AG04450 (cell line): Measurements from ENCODE around the gene IL1RAPL1. TPM values are rescaled to one million over a fixed set of nuclear protein-coding genes. Genes with fewer than 3 reads are reported as not detected.

Experiments
- CTCF ChIA-PET: fragments of 300-600, 350-600 bp; formaldehyde crosslinking; extraction: SDS; loops from one replicate; lab custom pipeline; 2022; ENCODE audit warnings: antibody characterized with exemption, inconsistent platforms; lab: Charles Lee
- POLR2A ChIA-PET: fragments of 350-600 bp; formaldehyde crosslinking; extraction: SDS; loops from one replicate; lab custom pipeline; 2021; ENCODE audit warnings: antibody characterized with exemption, inconsistent platforms; lab: Yijun Ruan, JAX
- DNase-seq: peaks from one replicate; pipeline ENCODE4 v3.0.0-alpha.2; 2011; ENCODE audit warnings: low read depth, low spot score
- H3K27ac ChIP-seq: one replicate; pipeline ENCODE4 v1.5.1; 2012; ENCODE audit warnings: low read depth, low read length, control low read depth
- H3K27me3 ChIP-seq: one replicate; pipeline ENCODE4 v1.6.0; 2012; ENCODE audit warnings: low read length; ENCODE audit not compliant: control insufficient read depth, insufficient read depth
- H3K4me3 ChIP-seq: 2 replicates; pipeline ENCODE4 v1.5.1; 2011; ENCODE audit warnings: mild to moderate bottlenecking, low read depth, low read length, control low read depth
- H3K9me3 ChIP-seq: 2 replicates; pipeline ENCODE4 v1.5.1; 2012; ENCODE audit warnings: low read length; ENCODE audit not compliant: control insufficient read depth, insufficient read depth
- CTCF ChIP-seq: IDR thresholded peaks from 2 replicates; pipeline ENCODE4 v1.5.1; 2011; ENCODE audit warnings: low read depth, low read length, control low read depth, inconsistent platforms
- polyA plus RNA-seq: library from polyadenylated mRNA; depleted of rRNA; stranded (reverse); fragments of >200 nt; gene quantifications from 2 replicates; pipeline ENCODE4 v1.2.3, GENCODE V29; 2011

Gene IL1RAPL1
- polyA plus RNA-seq, 1 experiment, result 0.93 TPM

DNA sequence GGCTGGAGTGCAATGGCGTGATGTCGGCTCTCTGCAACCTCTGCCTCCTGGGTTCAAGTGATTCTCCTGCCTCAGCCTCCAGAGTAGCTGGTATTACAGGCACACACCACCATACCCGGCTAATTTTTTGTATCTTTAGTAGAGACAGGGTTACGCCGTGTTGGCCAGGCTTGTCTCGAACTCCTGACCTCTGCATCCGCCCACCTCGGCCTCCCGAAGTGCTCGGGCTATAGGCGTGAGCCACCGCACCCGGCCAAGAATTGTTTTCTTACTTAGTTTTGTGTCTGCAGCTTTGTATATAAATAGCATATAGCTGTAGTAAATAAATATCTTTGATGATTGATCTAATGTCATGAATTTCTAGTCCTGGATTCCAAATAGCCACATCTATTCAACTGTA is 81.1 kb downstream of the IL1RAPL1 start:
- no peak for DNase-seq
- TF ChIP-seq CTCF, result no peak
- Histone ChIP-seq H3K4me3 (no peak overlapping the region), H3K27ac (no peak overlapping the region), H3K27me3 (no peaks in the 10 kb centered on the region), H3K9me3 (no peaks in the 10 kb centered on the region)
- CTCF ChIA-PET, result no interaction called here
- POLR2A ChIA-PET, result no interaction called here

GRCh38 chrX:28668957-28669356 is 81.7 kb downstream of the IL1RAPL1 start:
- ChIA-PET POLR2A (no interaction called here), CTCF (no interaction called here)
- H3K4me3 ChIP-seq, result no peak overlapping the region
- TF ChIP-seq CTCF, result no peak
- H3K27ac ChIP-seq, result no peak overlapping the region
- DNase-seq, result no peak
- H3K27me3 ChIP-seq, result no peaks in the 10 kb centered on the region
- H3K9me3 ChIP-seq, result no peaks in the 10 kb centered on the region

DNA sequence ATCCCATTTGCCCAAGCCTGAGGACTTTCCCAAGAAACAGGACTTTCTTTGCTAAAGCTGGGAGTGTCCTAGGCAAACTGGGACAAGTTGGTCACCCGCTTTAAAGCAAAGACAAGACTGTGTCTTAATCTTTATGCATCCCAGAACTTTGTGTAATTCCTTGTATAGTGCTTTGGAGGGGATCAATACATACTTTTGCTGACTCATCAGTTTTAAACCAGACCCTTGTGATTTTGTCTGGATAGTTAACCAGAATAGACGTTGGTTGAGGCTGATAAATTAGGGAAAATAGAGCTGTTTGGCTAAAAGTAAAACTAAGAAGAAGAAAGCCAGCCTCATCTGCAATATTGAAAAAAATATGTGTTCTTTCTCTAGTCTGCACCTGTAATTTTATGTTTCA is 82.8 kb downstream of the IL1RAPL1 start:
- Histone ChIP-seq H3K9me3 (no peaks in the 10 kb centered on the region), H3K27me3 (no peaks in the 10 kb centered on the region), H3K4me3 (no peak overlapping the region), H3K27ac (no peak overlapping the region)
- no peak for TF ChIP-seq CTCF
- no peak for DNase-seq
- ChIA-PET POLR2A (no interaction called here), CTCF (no interaction called here)

- Histone ChIP-seq H3K9me3 (no peaks in the 10 kb centered on the region), H3K4me3 (no peak overlapping the region), H3K27ac (no peak overlapping the region), H3K27me3 (no peaks in the 10 kb centered on the region)
- TF ChIP-seq CTCF, result no peak
- POLR2A ChIA-PET, result no interaction called here
- DNase-seq, result no peak
- CTCF ChIA-PET, result no interaction called here
Measured at GRCh38 chrX:28675173-28675572, 87.9 kb downstream of the IL1RAPL1 start.

GRCh38 chrX:28693101-28693500 is 105.9 kb downstream of the IL1RAPL1 start:
- H3K9me3 ChIP-seq, result no peaks in the 10 kb centered on the region
- H3K27me3 ChIP-seq, result no peaks in the 10 kb centered on the region
- ChIA-PET POLR2A (no interaction called here), CTCF (no interaction called here)
- no peak for TF ChIP-seq CTCF
- DNase-seq, result no peak
- no peak overlapping the region for H3K4me3 ChIP-seq
- no peak overlapping the region for H3K27ac ChIP-seq
